Kidney (tissue), 14 donors: Measurements from ENCODE around the gene ARVCF. TPM values are rescaled to one million over a fixed set of nuclear protein-coding genes. Genes with fewer than 3 reads are reported as not detected.

Source experiments
- DNase-seq, 5 donors: peaks; one replicate each; pipeline ENCODE4 v3.0.0-alpha.2; 2013 to 2020
- FAIRE-seq: peaks from 2 replicates; lab custom pipeline; 2012; peaks lifted over from hg19 to GRCh38; lab: Jason Lieb, UNC
- H3K27ac ChIP-seq, 2 donors: one replicate each; pipeline ENCODE4 v1.7.0; 2013; ENCODE audit warnings: low read depth in 2 of 2, low read length in 2 of 2, inconsistent platforms in 1 of 2
- H3K27me3 ChIP-seq: one replicate; pipeline ENCODE4 v1.7.1; 2013; ENCODE audit warnings: low read length, inconsistent platforms; ENCODE audit not compliant: control insufficient read depth, insufficient read depth
- H3K36me3 ChIP-seq, 3 donors: one replicate each; pipeline versions ENCODE4 v1.7.0 to v1.7.1; 2013; ENCODE audit warnings: low read length in 3 of 3, control low read depth in 1 of 3, inconsistent platforms in 1 of 3; ENCODE audit not compliant: insufficient read depth in 3 of 3, control insufficient read depth in 2 of 3
- H3K4me1 ChIP-seq, 3 donors: one replicate each; pipeline versions ENCODE4 v1.7.0 to v1.7.1; 2013; ENCODE audit warnings: low read length in 3 of 3, inconsistent platforms in 1 of 3, low read depth in 1 of 3; ENCODE audit not compliant: control insufficient read depth in 2 of 3, insufficient read depth in 2 of 3
- H3K4me3 ChIP-seq, 3 donors: one replicate each; pipeline versions ENCODE4 v1.7.0 to v1.8.1; 2013; ENCODE audit warnings: low read length in 3 of 3, control low read depth in 1 of 3, inconsistent platforms in 1 of 3
- H3K9ac ChIP-seq, 3 donors: one replicate each; pipeline versions ENCODE4 v1.7.0 to v1.7.1; 2013; ENCODE audit warnings: low read length in 3 of 3, control low read depth in 1 of 3, inconsistent platforms in 1 of 3
- H3K9me3 ChIP-seq, 3 donors: one replicate each; pipeline versions ENCODE4 v1.7.0 to v1.7.1; 2013; ENCODE audit warnings: low read length in 3 of 3, control low read depth in 1 of 3, inconsistent platforms in 1 of 3; ENCODE audit not compliant: control insufficient read depth in 2 of 3, insufficient read depth in 1 of 3
- CTCF ChIP-seq: IDR thresholded peaks from 3 replicates; pipeline ENCODE4 v1.5.1; 2012; ENCODE audit warnings: mild to moderate bottlenecking, moderate library complexity, borderline replicate concordance; ENCODE audit not compliant: insufficient read depth; ENCODE audit errors: extremely low read depth
- intact Hi-C: fragments of 100-400 bp; cut with DNase I; formaldehyde crosslinking; loops from one replicate; pipeline ENCODE4 v1.11.1; 2022
- polyA plus RNA-seq: library from polyadenylated mRNA; stranded (reverse); fragments of 350-450 nt; fragmentation: Illumina TruSeq; extraction: RNeasy Lipid Tissue Mini Kit (QIAGEN cat#74804); gene quantifications from one replicate; pipeline ENCODE4 v1.2.3, GENCODE V29; 2014; ENCODE audit warnings: low read depth, low replicate concordance; ENCODE audit not compliant: insufficient read depth
- total RNA-seq: library from RNA; stranded (reverse); fragmentation: NEBNext Ultra II Directional; extraction: Animal tissue kit (Norgen Biotek cat#: 25700); gene quantifications from one replicate; pipeline ENCODE4 v1.2.1, GENCODE V29; 2021
- donor health status: control.
- donor health status: control.
- donor health status: control.
- donor health status: control.
- donor health status: control.
- donor health status: DM: yes; HTN: yes; CAD: no.
- donor health status: Normal renal cell carcinoma (clear cell type).

ARVCF gene
- total and polyA plus RNA-seq, 2 donors from 2014 or later, result 16.0 to 21.9 TPM

- Histone ChIP-seq H3K4me3 (peak overlapping the region in 2 of 3 donors; percentile 71 to 90), H3K27ac (peak overlapping the region; percentile 89 to 96), H3K4me1 (peaks cover 0 to 24% (median 15%) of the 10 kb centered on the region in 3 donors), H3K27me3 (no peaks in the 10 kb centered on the region), H3K9me3 (no peaks in the 10 kb centered on the region), H3K36me3 (no peaks in the 10 kb centered on the region), H3K9ac (peak overlapping the region; percentile 18 to 98 (median 77))
- FAIRE-seq, result no peak
- TF ChIP-seq CTCF, result no peak
- intact Hi-C loops, result no loop called here
- peak in 3 of 5 donors; percentile 32 to 81 (median 56) for DNase-seq
Observed at GRCh38 chr22:19943082-19944026, 73.3 kb downstream of the ARVCF start.

- peaks cover 0 to 22% (median 13%) of the 10 kb centered on the region in 3 donors for H3K4me1 ChIP-seq
- no peaks in the 10 kb centered on the region for H3K36me3 ChIP-seq
- no peak for TF ChIP-seq CTCF
- no peaks in the 10 kb centered on the region for H3K27me3 ChIP-seq
- H3K4me3 ChIP-seq, result peak overlapping the region; percentile 71 to 90 (median 83)
- DNase-seq (peak; percentile 38 to 83 (median 70)), FAIRE-seq (no peak)
- peak overlapping the region; percentile 53 to 98 (median 77) for H3K9ac ChIP-seq
- no peaks in the 10 kb centered on the region for H3K9me3 ChIP-seq
- peak overlapping the region; percentile 89 to 96 for H3K27ac ChIP-seq
- intact Hi-C loops, result no loop called here
Observed at GRCh38 chr22:19942157-19943081, 74.2 kb downstream of the ARVCF start.

GRCh38 chr22:19941365-19942082 is 75.1 kb downstream of the ARVCF start, which contains the start of the genes COMT and TXNRD2:
Gene COMT (plus strand): TSS chr22:19941772. CDS start chr22:19962527, 20,755 bp downstream.
Gene TXNRD2 (minus strand): TSS chr22:19941818. CDS start chr22:19941803, 15 bp downstream.
- Histone ChIP-seq H3K4me1 (peaks cover 0 to 21% (median 11%) of the 10 kb centered on the region in 3 donors), H3K9me3 (no peaks in the 10 kb centered on the region), H3K4me3 (peak within 1 kb of the TSS; percentile 71 to 90 (median 83)), H3K27me3 (no peaks in the 10 kb centered on the region), H3K9ac (peak within 1 kb of the TSS; percentile 53 to 98 (median 92)), H3K27ac (peak within 1 kb of the TSS; percentile 89 to 96), H3K36me3 (no peaks in the 10 kb centered on the region)
- DNase-seq (peak; percentile 71 to 92 (median 78)), FAIRE-seq (no peak)
- intact Hi-C loops, result no loop called here
- no peak for TF ChIP-seq CTCF
